ENCODE results near the gene FBN2.

The FBN2 gene

DNA sequence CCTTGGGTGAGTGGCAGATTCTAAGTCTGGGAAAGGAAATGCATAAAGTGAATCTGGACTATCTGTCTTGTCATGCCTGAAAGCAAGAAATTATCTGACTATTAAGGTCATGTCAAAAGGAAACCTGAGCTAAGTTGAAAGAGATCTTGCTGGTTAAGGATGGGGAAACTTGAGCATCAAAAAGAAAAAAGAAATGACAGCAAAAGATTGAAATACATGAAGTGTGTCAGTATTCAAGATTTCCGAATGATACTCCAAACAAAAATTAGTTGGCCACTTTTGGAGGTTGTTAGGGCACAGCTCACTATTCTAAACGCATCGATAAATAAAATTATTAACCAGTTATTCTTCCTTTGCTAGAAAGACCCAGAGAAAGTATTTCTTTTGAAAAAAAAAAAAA lies 3.3 kb upstream of the FBN2 start:
- no peak for TF ChIP-seq ZFX (IDR thresholded peaks at IDR 0.05)
- TF ChIP-seq, protein P1, sequence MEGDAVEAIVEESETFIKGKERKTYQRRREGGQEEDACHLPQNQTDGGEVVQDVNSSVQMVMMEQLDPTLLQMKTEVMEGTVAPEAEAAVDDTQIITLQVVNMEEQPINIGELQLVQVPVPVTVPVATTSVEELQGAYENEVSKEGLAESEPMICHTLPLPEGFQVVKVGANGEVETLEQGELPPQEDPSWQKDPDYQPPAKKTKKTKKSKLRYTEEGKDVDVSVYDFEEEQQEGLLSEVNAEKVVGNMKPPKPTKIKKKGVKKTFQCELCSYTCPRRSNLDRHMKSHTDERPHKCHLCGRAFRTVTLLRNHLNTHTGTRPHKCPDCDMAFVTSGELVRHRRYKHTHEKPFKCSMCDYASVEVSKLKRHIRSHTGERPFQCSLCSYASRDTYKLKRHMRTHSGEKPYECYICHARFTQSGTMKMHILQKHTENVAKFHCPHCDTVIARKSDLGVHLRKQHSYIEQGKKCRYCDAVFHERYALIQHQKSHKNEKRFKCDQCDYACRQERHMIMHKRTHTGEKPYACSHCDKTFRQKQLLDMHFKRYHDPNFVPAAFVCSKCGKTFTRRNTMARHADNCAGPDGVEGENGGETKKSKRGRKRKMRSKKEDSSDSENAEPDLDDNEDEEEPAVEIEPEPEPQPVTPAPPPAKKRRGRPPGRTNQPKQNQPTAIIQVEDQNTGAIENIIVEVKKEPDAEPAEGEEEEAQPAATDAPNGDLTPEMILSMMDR (conservative IDR thresholded peaks at IDR 0.05): no peak
- H3K27ac ChIP-seq: no peak overlapping the region

DNA sequence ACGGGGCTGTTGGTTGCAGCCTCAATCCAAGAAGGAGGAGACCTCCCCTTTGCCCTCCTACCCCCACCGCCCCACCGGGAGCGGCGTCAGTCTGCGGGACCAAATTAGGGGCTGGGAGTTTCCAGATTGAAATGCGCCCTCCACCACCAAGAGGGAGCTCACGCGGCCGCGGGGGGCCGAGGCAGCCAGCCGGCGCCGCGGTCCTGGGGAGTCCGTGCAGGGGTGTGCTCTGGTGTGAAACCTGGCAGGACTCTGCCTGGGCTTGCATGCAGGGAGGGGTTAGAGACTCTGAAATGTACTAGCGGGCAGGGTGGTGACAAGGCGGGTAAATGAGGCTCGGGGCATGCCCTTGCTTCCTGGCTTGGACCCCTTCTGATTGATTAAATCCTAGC lies 989 bp upstream of the FBN2 start:
- TF ChIP-seq, protein P1 (conservative IDR thresholded peaks at IDR 0.05): no peak
- no peak for TF ChIP-seq ZFX (IDR thresholded peaks at IDR 0.05)

DNA sequence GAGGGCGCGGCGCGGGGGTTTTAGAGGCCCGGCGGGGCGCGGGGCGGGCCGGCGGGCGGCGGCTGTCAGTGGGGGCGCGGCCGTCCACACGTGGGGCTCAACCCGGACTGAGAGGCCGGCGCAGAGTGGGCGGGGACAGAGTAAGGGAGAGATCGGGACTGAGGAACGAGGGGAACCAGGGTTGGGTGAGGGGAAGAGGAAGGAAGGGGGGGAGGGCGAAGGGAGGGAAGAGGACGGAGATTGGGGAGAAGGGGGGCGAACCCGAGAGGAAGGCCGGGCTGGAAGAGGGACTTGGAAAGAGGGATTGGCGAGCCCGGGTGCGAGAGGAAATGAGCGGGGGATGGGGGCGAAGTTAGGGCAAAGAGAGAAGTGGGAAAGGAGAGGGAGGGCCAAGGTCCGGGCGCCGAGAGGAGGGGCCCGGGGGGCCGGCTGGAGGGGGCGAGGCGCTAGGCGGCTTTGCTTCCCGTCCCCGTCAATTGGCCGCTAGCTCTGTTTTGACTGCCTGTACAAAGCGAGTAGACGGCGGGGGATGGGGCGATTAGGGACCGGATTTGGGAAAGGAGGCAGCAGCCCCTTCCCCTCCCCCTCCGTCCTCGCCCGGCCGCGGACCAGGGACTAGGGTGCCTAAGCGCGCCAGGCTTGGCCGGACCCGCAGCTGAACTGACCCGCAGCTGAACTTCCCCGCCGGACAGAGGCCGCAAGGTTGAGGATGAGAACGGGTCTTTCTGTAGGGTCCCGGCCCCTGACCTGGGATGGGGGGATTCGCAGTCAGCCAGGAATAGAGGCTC lies 399 bp upstream of the FBN2 start:
- TF ChIP-seq, protein P1 (conservative IDR thresholded peaks at IDR 0.05): no peak
- no peak for TF ChIP-seq ZFX (IDR thresholded peaks at IDR 0.05)
- no peak overlapping the region for H3K27ac ChIP-seq

More for the DNA sequence above, 989 bp upstream of the FBN2 start:
- no peak overlapping the region for H3K27ac ChIP-seq

DNA sequence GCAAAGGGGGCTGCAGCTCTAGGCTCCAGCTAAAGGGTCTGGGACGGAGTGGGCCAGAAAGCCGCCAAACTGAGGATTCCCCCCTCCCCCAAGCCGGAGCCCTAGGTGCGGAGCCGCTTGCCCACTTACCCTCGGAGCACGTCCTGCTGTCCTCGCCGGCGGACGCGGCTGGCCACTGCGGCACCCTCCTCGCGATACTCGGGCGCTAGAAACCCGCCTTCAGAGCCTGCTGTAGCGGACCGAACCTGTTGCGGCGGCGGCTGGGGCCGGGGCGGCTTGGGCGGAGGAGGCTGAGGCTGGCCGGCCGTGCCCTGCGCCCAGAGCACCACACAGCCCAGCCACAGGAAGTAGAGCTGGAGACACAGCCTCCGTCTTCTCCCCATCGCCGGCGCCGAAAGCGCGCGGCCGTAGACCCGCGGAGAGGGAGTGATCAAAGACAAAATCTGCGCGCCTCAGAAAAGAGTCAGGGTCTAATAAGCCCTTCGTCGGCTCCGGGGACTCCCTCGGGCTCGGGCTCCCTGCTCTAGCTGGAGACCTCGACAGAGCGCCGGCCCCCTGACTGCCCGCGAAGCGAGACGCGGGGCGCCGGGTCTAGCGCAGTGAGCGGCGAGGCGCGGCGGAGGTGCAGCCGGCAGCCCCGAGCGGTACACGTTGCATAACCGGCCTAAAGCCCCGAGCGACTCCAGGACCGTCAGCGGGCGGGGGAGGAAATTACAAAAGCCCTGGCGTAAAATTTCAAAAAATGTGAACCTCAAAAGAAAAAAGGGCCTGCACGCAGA lies 635 bp downstream of the FBN2 start:
- H3K27ac ChIP-seq: no peak overlapping the region
- TF ChIP-seq, protein P1 (conservative IDR thresholded peaks at IDR 0.05): no peak
- no peak for TF ChIP-seq ZFX (IDR thresholded peaks at IDR 0.05)

DNA sequence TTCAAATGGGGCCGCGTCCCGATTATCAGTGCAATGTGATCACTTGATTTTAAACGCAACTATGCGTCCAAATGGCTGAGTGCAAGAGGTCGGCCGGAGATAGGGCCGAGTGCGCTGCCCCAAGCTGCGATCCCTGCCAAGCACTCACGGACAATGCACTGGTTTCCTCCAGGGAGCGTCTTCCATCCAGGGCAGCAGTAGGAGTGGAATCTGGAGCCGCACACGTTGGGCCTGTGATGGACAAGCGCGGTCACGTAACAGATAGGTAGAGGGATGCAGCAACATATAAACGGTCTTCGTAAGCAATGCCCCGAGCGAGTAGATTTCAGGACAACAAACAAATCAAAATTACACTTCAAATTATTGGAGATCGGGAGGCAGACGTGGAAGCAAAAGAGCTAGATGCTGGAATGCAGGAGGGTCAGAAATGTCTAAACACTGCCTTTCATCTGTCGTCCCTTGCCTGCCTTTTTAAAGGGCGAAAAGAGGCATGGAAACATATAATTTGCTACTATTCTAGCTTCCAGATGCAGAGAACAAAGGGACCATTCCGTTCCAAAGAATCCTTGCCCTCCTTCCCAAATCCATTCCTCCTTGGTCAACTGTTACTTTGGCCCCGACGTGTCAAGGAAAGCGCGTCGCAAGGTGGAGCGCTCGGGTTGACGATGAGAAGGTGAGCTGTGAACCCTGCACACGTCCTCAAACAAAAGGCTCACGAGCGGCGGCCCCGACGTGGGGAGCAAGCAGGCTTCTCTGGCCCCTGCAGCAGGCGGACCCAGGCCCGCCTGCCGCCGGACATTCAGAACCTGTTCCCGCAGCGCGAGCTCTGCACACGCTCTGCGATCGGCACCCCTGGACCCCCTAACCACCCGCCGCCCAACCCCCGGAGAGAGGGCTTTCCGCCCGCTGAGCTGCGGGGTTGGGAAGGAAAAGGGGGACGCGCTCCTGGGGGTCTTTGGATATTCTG lies 1.5 kb downstream of the FBN2 start:
- no peak for TF ChIP-seq ZFX (IDR thresholded peaks at IDR 0.05)
- TF ChIP-seq, protein P1 (conservative IDR thresholded peaks at IDR 0.05): no peak

DNA sequence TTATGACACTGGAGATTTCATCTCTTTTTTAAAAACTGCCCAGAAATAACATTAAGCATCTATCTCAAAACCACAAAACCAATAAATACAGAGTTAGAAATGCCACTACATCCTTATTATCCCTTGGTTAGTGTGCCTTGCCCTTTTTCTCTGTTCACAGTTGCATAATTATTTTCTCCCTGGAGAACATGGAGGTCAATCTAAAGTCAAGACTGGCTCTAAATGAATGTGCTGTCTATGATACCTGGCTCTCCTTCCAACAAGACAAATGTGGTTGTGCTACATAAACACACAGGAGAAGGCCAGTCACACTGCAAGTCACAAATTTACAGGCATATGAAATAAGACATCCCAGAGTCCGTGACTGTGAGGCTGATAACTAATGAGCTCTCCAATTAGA lies 2.8 kb downstream of the FBN2 start:
- H3K27ac ChIP-seq: no peak overlapping the region
- no peak for TF ChIP-seq ZFX (IDR thresholded peaks at IDR 0.05)
- TF ChIP-seq, protein P1 (conservative IDR thresholded peaks at IDR 0.05): no peak

More for the DNA sequence above, 1.5 kb downstream of the FBN2 start:
- H3K27ac ChIP-seq: no peak overlapping the region

All from C4-2B (cell line).